ENCODE data around the gene PPP2R2D.

GRCh38 chr10:131977323-131978096 lies 76.7 kb downstream of the PPP2R2D start:
- TF ChIP-seq CTCF (IDR thresholded peaks at IDR 0.05) (no peak), POLR2A (IDR thresholded peaks at IDR 0.05; ENCODE audit: low read depth) (no peak)
